Ishikawa (cell line): Measurements from ENCODE around the gene SH2B3.

Experiments
- CEBPB ChIP-seq: IDR thresholded peaks from 2 replicates; pipeline ENCODE4 v1.6.1; 2012
- CREB1 ChIP-seq: IDR thresholded peaks from 2 replicates; pipeline ENCODE4 v1.6.1; 2012; ENCODE audit warnings: low read depth
- EGR1 ChIP-seq: IDR thresholded peaks from 2 replicates; pipeline ENCODE4 v1.6.1; 2012
- EP300 ChIP-seq: IDR thresholded peaks from 2 replicates; pipeline ENCODE4 v1.6.1; 2012; ENCODE audit warnings: borderline replicate concordance
- FOXM1 ChIP-seq: IDR thresholded peaks from 2 replicates; pipeline ENCODE4 v1.6.1; 2012; ENCODE audit warnings: low read depth, borderline replicate concordance
- MAX ChIP-seq: IDR thresholded peaks from 2 replicates; pipeline ENCODE4 v1.6.1; 2012
- NFIC ChIP-seq: IDR thresholded peaks from 2 replicates; pipeline ENCODE4 v1.6.1; 2012
- RAD21 ChIP-seq: IDR thresholded peaks from 2 replicates; pipeline ENCODE4 v1.6.1; 2012; ENCODE audit warnings: low read depth
- REST ChIP-seq: IDR thresholded peaks from 2 replicates; pipeline ENCODE4 v1.6.1; 2012; ENCODE audit warnings: low read depth, mild to moderate bottlenecking
- TAF1 ChIP-seq: IDR thresholded peaks from 2 replicates; pipeline ENCODE4 v1.6.1; 2012; ENCODE audit warnings: low read depth, mild to moderate bottlenecking
- TCF12 ChIP-seq: IDR thresholded peaks from 2 replicates; pipeline ENCODE4 v1.6.1; 2012; ENCODE audit warnings: low read depth
- TEAD4 ChIP-seq: IDR thresholded peaks from 2 replicates; pipeline ENCODE4 v1.6.1; 2012
- USF1 ChIP-seq: IDR thresholded peaks from 2 replicates; pipeline ENCODE4 v1.6.1; 2012
- YY1 ChIP-seq: IDR thresholded peaks from 2 replicates; pipeline ENCODE4 v1.6.1; 2012; ENCODE audit warnings: low read depth
- ZBTB7A ChIP-seq: IDR thresholded peaks from 2 replicates; pipeline ENCODE4 v1.6.1; 2012; ENCODE audit warnings: low read depth

The SH2B3 gene

GRCh38 chr12:111430433-111431353, 25.0 kb downstream of the SH2B3 start:
- TF ChIP-seq RAD21 (no peak), MAX (no peak), EP300 (no peak), CEBPB (no peak), USF1 (no peak), TCF12 (no peak), FOXM1 (no peak), TAF1 (no peak), TEAD4 (no peak), EGR1 (no peak), NFIC (no peak), YY1 (no peak), REST (no peak), ZBTB7A (no peak), CREB1 (no peak)

DNA sequence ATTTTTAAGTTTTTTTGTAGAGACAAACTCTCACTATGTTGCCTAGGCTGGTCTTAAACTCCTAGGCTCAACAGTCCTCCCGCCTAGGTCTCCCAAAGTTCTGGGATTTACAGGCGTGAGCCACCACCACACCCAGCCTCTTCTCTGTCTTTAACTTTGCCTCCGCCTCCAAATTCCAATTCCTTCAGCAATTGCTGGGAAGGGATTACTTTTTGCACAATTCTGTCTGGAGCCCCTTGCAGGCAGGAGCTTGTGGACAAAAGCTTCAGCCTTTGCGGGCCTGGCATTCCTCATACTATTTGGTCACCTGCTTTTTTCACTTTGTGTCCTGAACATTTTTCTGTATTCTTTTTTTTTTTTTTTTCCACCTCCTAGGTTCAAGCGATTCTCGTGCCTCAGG, 26.0 kb downstream of the SH2B3 start:
- TF ChIP-seq ZBTB7A (no peak), USF1 (no peak), TAF1 (no peak), CREB1 (no peak)

DNA sequence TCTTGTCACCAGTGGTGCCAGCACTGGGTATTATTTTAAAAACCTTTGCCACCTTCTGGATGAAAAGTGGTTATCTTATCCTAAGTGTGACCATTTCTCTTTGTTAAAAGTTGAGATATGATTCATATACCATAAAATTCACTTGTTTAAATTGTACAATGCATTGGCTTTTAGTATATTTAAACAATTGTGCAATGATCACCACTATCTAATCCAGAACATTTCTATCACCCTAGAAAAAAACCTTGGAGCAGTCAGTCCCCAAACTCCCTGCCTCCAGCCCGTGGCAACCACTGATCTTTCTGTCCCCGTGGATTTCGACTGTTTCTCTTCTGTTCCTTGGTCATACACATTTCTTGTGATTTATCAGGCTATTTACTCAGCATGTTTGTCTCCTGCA, 28.3 kb downstream of the SH2B3 start:
- TF ChIP-seq EGR1 (no peak), USF1 (no peak), NFIC (no peak), FOXM1 (no peak), ZBTB7A (no peak), YY1 (no peak), TCF12 (no peak), RAD21 (no peak), MAX (no peak), EP300 (no peak), REST (no peak), TEAD4 (no peak), CEBPB (no peak), CREB1 (no peak), TAF1 (no peak)

DNA sequence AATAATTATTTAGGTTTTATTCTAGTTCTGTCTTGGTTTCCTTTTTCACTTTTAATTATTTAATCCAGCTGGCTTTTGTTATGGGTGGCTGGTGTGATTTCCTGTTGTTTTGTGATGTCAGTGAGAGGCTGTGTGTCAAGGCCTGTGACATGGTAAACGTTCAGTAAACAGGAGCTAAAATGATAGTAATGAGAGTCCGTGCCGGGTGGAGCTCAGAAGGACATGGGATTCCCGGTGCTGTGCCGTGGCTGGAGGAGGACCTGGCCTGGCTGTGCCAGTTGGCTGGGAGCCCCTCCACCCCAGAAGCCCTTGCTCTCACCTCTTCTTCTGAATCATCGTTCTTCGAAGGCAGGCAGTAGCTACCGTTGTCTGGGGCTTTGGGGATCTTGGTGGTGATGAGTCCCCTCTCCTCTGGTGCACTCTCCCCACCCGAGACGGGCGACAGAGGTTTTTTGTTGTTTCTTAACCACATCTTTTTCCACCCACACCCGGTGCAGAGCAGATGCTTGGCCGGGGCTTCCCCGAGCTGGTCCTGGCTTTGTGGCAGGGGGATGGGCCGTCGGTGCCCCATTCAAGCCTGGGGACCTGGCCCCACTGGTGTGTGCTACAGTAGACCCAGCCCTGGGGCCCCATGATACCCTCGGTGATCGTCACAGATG, 29.1 kb downstream of the SH2B3 start:
- no peak for TF ChIP-seq MAX
- no peak for TF ChIP-seq YY1
- no peak for TF ChIP-seq EGR1
- TF ChIP-seq TEAD4 = no peak
- TF ChIP-seq REST = no peak
- TF ChIP-seq NFIC = no peak
- no peak for TF ChIP-seq USF1
- TF ChIP-seq RAD21 = no peak
- TF ChIP-seq EP300 = no peak
- no peak for TF ChIP-seq CEBPB
- no peak for TF ChIP-seq CREB1
- no peak for TF ChIP-seq TAF1
- no peak for TF ChIP-seq FOXM1
- TF ChIP-seq ZBTB7A = no peak
- no peak for TF ChIP-seq TCF12
